Gastroesophageal sphincter (tissue), 3 donors: Measurements from ENCODE around the gene CFAP107.
"Not testable (repeated sequence)": the region's sequence is repeated elsewhere in the genome, so short reads cannot be mapped to it uniquely, and the experiment has no call there.

Experiments used
- EP300 ChIP-seq: sonication (generic); formaldehyde crosslinking; IDR thresholded peaks from one replicate; pipeline ENCODE4 v1.6.1; 2017; ENCODE audit warnings: antibody characterized with exemption, mild to moderate bottlenecking
- POLR2A ChIP-seq, 2 donors: fragments of 450-650 bp; IDR thresholded peaks; one replicate each; pipeline ENCODE4 v1.6.1; 2017; ENCODE audit warnings: antibody characterized with exemption in 2 of 2, mild to moderate bottlenecking in 2 of 2, moderate library complexity in 1 of 2
- POLR2AphosphoS5 ChIP-seq: sonication (generic); formaldehyde crosslinking; IDR thresholded peaks from one replicate; pipeline ENCODE4 v1.6.1; 2017; ENCODE audit warnings: antibody characterized with exemption
- TF ChIP-seq, protein P1 (sequence below), 4 experiments: fragments of 200-600 bp in 2 of 4; fragments of 450-650 bp in 2 of 4; sonication (generic) in 1 of 4; IDR thresholded peaks; one replicate each; pipeline ENCODE4 v1.5.1; 2017 to 2019; ENCODE audit warnings: antibody characterized with exemption in 4 of 4, mild to moderate bottlenecking in 2 of 4, moderate library complexity in 2 of 4

DNA sequence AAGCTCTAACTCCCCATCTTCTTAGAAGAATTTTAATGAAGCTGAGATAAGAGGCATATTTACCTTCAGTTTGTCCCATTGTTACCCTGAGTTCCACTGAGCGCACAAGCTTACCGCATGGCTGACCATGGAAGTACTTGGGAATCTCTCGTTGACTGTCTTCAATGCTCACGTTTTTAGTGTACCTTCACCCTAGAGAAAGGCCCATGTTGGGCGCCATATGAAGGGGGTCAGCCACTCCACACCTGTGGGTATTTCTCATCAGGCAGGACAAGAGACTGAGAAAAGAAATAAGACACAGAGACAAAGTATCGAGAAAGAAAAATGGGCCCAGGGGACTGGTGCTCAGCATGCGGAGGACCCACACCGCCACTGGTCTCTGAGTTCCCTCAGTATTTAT is 38.7 kb downstream of the CFAP107 start:
- TF ChIP-seq, protein P1, sequence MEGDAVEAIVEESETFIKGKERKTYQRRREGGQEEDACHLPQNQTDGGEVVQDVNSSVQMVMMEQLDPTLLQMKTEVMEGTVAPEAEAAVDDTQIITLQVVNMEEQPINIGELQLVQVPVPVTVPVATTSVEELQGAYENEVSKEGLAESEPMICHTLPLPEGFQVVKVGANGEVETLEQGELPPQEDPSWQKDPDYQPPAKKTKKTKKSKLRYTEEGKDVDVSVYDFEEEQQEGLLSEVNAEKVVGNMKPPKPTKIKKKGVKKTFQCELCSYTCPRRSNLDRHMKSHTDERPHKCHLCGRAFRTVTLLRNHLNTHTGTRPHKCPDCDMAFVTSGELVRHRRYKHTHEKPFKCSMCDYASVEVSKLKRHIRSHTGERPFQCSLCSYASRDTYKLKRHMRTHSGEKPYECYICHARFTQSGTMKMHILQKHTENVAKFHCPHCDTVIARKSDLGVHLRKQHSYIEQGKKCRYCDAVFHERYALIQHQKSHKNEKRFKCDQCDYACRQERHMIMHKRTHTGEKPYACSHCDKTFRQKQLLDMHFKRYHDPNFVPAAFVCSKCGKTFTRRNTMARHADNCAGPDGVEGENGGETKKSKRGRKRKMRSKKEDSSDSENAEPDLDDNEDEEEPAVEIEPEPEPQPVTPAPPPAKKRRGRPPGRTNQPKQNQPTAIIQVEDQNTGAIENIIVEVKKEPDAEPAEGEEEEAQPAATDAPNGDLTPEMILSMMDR (IDR thresholded peaks at IDR 0.05), result not testable (repeated sequence)
- not testable (repeated sequence) for TF ChIP-seq POLR2A (IDR thresholded peaks at IDR 0.05); POLR2AphosphoS5; EP300
